LNCAP (cell line): ENCODE measurements around the gene TOB1.

Source experiments
- CTCF ChIP-seq: fragments of 450-650 bp; IDR thresholded peaks from 2 replicates; pipeline ENCODE4 v1.5.1; 2017; ENCODE audit warnings: mild to moderate bottlenecking

TOB1 gene

GRCh38 chr17:50834429-50835300 is 31.5 kb downstream of the TOB1 start:
- TF ChIP-seq CTCF = no peak

DNA sequence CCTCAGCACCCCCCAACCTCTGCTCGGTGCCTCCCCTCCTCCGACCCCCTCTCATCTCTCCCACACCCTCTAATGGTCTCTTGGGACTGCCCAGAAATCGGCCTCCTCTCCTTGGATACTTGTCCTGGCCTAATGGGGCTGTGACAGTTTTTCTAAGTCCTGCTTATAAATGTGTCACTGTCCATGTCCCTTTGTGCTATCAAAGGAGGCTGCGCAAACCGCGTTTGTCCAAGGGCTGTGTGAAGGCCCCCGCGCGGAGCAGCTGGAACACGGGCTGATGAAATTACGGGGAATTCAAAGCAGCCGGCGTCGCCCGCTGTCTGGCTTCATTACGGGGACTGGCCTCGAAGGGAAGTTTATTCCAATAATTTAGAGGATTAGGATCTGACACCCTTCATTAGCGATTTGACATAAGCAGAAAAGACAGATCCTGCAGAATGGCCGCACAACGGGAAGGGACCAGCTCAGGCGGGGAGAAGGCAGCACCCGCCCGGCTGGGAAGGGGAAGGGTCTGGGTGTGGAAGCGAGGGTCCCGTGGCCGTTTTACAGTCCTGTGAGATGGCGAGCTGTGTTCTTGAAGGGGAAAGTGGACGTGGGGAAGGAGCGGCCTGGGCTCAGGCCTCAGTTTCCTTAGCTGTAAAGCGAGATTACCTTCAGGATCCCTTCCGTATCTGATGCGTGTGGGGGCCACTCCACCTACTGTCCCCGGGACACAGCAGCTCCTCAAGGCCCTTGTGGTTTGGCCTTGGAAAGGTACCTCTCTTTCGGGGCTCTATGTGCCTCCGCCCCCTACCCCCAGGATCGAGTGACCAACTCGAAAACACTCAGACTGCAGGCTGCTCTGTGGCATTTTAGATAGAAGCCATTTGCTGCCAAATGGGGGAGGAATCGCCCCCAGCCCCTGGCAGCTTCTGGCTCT is 32.4 kb downstream of the TOB1 start:
- no peak for TF ChIP-seq CTCF

GRCh38 chr17:50832864-50833381 is 33.2 kb downstream of the TOB1 start:
- TF ChIP-seq CTCF = no peak

DNA sequence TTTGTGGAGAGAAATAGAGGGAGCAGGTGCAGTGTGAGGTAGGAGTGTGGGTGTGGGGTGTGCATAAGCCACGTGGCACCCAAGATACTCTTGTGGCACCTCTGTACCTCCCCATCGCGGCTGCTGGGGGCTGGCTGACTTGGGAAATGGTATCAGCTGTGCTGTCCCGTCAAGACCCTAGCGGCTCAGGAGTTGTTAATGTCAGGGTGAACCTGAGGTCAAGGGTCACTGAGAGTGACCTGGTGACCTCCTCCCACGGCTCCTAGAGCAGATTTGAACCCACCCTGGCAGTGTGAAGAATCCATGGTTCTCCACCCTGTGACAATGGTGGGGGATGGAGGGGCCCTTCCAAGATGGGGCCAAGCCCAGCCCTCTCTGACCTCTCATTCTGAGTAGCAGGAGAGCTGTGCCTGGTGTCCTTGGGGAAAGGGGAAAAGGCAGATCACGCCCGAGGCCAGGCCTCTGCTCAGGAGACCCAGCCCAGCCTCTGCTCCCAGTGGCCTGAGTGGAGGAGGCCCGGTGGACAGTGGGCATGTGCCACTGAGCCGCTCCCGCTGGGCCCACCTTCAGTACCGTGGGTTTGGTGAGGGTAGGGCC is 33.8 kb downstream of the TOB1 start:
- no peak for TF ChIP-seq CTCF

- TF ChIP-seq CTCF = no peak
Measured at GRCh38 chr17:50831471-50831928, 34.7 kb downstream of the TOB1 start.

DNA sequence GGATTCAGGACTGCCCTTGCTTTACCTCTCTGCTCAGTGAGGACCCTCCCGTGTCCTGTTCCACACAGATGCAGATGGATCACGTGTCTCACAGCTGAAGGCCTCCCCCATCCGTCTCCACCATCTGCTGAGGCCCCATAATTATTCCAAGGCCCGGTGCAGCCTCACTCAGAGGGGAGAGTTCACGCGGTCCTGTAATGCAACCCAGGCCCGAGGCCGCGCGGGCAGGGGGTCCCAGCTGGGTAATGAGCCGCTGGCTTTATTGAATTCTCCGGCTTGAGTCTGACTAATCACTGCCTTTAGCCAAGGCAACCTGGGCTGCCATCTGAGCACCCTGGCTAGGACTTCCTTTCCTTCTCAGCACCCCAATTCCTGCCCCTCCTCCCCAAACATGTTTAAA is 35.2 kb downstream of the TOB1 start:
- TF ChIP-seq CTCF = no peak

- no peak for TF ChIP-seq CTCF
Measured at GRCh38 chr17:50830352-50830751, 35.8 kb downstream of the TOB1 start.
